ENCODE data around the gene AFAP1L2.

Gene AFAP1L2

DNA sequence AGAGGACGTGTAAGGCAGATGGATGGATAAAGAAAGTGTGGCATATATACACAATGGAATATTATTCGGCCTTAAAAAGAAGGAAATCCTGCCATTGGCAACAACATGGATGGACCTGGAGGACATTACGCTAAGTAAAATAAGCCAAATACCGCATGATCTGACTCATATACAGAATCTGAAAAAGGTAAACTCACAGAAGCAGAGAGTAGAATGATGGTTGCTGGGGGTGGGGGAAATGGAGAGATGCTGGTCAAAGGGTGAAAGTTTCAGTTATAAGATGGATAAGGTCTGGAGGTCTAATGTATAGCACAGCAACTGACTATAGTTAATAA, 36.3 kb downstream of the AFAP1L2 start:
- no peak overlapping the region for H3K4me2 ChIP-seq (ENCODE audit: low read length)
- H3K9me3 ChIP-seq (ENCODE audit: insufficient read depth, low read length): no peaks in the 10 kb centered on the region
- H3K79me2 ChIP-seq (ENCODE audit: low read length): no peaks in the 10 kb centered on the region
- H3K36me3 ChIP-seq (replicated peaks; ENCODE audit: low read depth, low read length): no peaks in the 10 kb centered on the region
- no peak overlapping the region for H2AFZ ChIP-seq (ENCODE audit: low read depth, low read length)
- no peaks in the 10 kb centered on the region for H3K27me3 ChIP-seq (ENCODE audit: low read depth, low read length)
- H4K20me1 ChIP-seq (ENCODE audit: insufficient read depth, low read length): no peaks in the 10 kb centered on the region
- TF ChIP-seq EZH2phosphoT487 (IDR thresholded peaks at IDR 0.05; ENCODE audit: low read depth): no peak
- TF ChIP-seq, protein P1, sequence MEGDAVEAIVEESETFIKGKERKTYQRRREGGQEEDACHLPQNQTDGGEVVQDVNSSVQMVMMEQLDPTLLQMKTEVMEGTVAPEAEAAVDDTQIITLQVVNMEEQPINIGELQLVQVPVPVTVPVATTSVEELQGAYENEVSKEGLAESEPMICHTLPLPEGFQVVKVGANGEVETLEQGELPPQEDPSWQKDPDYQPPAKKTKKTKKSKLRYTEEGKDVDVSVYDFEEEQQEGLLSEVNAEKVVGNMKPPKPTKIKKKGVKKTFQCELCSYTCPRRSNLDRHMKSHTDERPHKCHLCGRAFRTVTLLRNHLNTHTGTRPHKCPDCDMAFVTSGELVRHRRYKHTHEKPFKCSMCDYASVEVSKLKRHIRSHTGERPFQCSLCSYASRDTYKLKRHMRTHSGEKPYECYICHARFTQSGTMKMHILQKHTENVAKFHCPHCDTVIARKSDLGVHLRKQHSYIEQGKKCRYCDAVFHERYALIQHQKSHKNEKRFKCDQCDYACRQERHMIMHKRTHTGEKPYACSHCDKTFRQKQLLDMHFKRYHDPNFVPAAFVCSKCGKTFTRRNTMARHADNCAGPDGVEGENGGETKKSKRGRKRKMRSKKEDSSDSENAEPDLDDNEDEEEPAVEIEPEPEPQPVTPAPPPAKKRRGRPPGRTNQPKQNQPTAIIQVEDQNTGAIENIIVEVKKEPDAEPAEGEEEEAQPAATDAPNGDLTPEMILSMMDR (IDR thresholded peaks at IDR 0.05; ENCODE audit: low read depth, low read length): no peak
- H3K4me1 ChIP-seq (ENCODE audit: low read length): no peaks in the 10 kb centered on the region
- no peak overlapping the region for H3K9ac ChIP-seq (ENCODE audit: low read length)
- H3K27ac ChIP-seq (ENCODE audit: low read length): no peak overlapping the region
- no peak overlapping the region for H3K4me3 ChIP-seq (ENCODE audit: low read length)

DNA sequence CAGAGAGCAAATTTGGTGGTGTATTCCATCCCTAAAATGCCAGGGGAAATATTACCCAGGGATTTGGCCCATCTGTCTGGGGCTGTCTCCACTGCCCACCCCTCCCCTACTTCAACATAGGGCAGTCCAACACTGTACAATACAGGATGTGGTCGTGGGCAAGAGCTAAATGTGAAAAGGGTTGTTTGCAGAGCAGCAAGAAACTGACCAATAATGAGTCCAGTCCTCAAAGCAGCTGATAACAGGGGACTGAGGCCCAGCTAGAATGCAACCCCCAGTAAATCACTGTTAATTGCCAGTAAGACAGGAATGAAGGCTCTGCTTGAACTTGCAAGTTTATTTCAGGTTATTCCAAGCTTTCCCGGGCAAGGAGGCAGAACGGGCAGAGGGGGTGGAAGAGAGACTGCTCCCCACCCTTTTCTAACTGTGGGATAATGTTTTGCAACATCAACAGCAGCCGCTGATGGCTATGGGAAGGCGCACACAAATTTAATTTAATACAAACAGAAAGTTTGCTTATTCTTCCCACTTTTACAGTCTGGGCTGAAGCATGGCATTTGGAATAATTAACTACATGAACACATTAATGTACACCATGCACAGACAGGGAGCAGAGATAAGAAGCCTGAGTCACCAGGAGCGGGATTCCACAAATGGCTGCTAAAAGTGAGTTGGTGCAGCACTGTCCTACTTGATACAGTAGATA, 36.8 kb downstream of the AFAP1L2 start:
- TF ChIP-seq EZH2phosphoT487 (IDR thresholded peaks at IDR 0.05; ENCODE audit: low read depth): no peak
- TF ChIP-seq, protein P1 (IDR thresholded peaks at IDR 0.05; ENCODE audit: low read depth, low read length): no peak
- Histone ChIP-seq H3K4me2 (ENCODE audit: low read length) (no peak overlapping the region), H3K36me3 (replicated peaks; ENCODE audit: low read depth, low read length) (no peaks in the 10 kb centered on the region), H3K9me3 (ENCODE audit: insufficient read depth, low read length) (no peaks in the 10 kb centered on the region), H3K4me3 (ENCODE audit: low read length) (no peak overlapping the region), H2AFZ (ENCODE audit: low read depth, low read length) (no peak overlapping the region), H3K4me1 (ENCODE audit: low read length) (no peaks in the 10 kb centered on the region), H4K20me1 (ENCODE audit: insufficient read depth, low read length) (no peaks in the 10 kb centered on the region), H3K27me3 (ENCODE audit: low read depth, low read length) (no peaks in the 10 kb centered on the region), H3K9ac (ENCODE audit: low read length) (no peak overlapping the region), H3K27ac (ENCODE audit: low read length) (no peak overlapping the region), H3K79me2 (ENCODE audit: low read length) (no peaks in the 10 kb centered on the region)

GRCh38 chr10:114364726-114365125, 39.6 kb downstream of the AFAP1L2 start:
- no peak for TF ChIP-seq EZH2phosphoT487 (IDR thresholded peaks at IDR 0.05; ENCODE audit: low read depth)
- TF ChIP-seq, protein P1 (IDR thresholded peaks at IDR 0.05; ENCODE audit: low read depth, low read length): no peak
- no peak overlapping the region for H3K4me2 ChIP-seq (ENCODE audit: low read length)

GRCh38 chr10:114363745-114364454, 40.4 kb downstream of the AFAP1L2 start:
- H3K27me3 ChIP-seq (ENCODE audit: low read depth, low read length): peaks cover 7% of the 10 kb centered on the region; the same call in 1 of the 2 replicates
- no peak overlapping the region for H3K4me2 ChIP-seq (ENCODE audit: low read length)
- TF ChIP-seq, protein P1 (IDR thresholded peaks at IDR 0.05; ENCODE audit: low read depth, low read length): no peak
- no peak for TF ChIP-seq EZH2phosphoT487 (IDR thresholded peaks at IDR 0.05; ENCODE audit: low read depth)
- H4K20me1 ChIP-seq (ENCODE audit: insufficient read depth, low read length): no peaks in the 10 kb centered on the region
- H3K27ac ChIP-seq (ENCODE audit: low read length): no peak overlapping the region
- no peak overlapping the region for H3K9ac ChIP-seq (ENCODE audit: low read length)
- H3K79me2 ChIP-seq (ENCODE audit: low read length): no peaks in the 10 kb centered on the region
- H2AFZ ChIP-seq (ENCODE audit: low read depth, low read length): no peak overlapping the region
- no peaks in the 10 kb centered on the region for H3K36me3 ChIP-seq (replicated peaks; ENCODE audit: low read depth, low read length)
- H3K4me1 ChIP-seq (ENCODE audit: low read length): no peaks in the 10 kb centered on the region
- H3K4me3 ChIP-seq (ENCODE audit: low read length): no peak overlapping the region
- H3K9me3 ChIP-seq (ENCODE audit: insufficient read depth, low read length): no peaks in the 10 kb centered on the region

More at GRCh38 chr10:114364726-114365125, 39.6 kb downstream of the AFAP1L2 start:
- H4K20me1 ChIP-seq (ENCODE audit: insufficient read depth, low read length): no peaks in the 10 kb centered on the region
- H3K27ac ChIP-seq (ENCODE audit: low read length): no peak overlapping the region
- H3K9me3 ChIP-seq (ENCODE audit: insufficient read depth, low read length): no peaks in the 10 kb centered on the region
- no peaks in the 10 kb centered on the region; the same call in 1 of the 2 replicates for H3K27me3 ChIP-seq (ENCODE audit: low read depth, low read length)
- no peaks in the 10 kb centered on the region for H3K36me3 ChIP-seq (replicated peaks; ENCODE audit: low read depth, low read length)
- H3K4me1 ChIP-seq (ENCODE audit: low read length): no peaks in the 10 kb centered on the region
- no peak overlapping the region for H3K4me3 ChIP-seq (ENCODE audit: low read length)
- no peak overlapping the region for H2AFZ ChIP-seq (ENCODE audit: low read depth, low read length)
- H3K79me2 ChIP-seq (ENCODE audit: low read length): no peaks in the 10 kb centered on the region
- no peak overlapping the region for H3K9ac ChIP-seq (ENCODE audit: low read length)
